ENCODE data around the gene LBH.

The LBH gene

GRCh38 chr2:30235859-30236535 is 4.7 kb downstream of the LBH start:
- no peak for DNase-seq

- no peak for DNase-seq
Measured at GRCh38 chr2:30236591-30237238, 5.4 kb downstream of the LBH start.

GRCh38 chr2:30237239-30237965 is 6.1 kb downstream of the LBH start:
- DNase-seq: no peak

- DNase-seq: no peak
Measured at GRCh38 chr2:30237966-30238800, 6.8 kb downstream of the LBH start.

- peak; percentile 66 for DNase-seq
Measured at GRCh38 chr2:30239308-30239985, 8.1 kb downstream of the LBH start.

- no peak for DNase-seq
Measured at GRCh38 chr2:30239986-30240752, 8.8 kb downstream of the LBH start.

GRCh38 chr2:30243231-30243630 is 11.9 kb downstream of the LBH start:
- DNase-seq: no peak

- DNase-seq: no peak
Measured at GRCh38 chr2:30245364-30245763, 14.0 kb downstream of the LBH start.

GRCh38 chr2:30248791-30249190 is 17.5 kb downstream of the LBH start:
- no peak for DNase-seq

- DNase-seq: no peak
Measured at GRCh38 chr2:30249354-30249753, 18.0 kb downstream of the LBH start.

GRCh38 chr2:30250421-30250820 is 19.1 kb downstream of the LBH start:
- no peak for DNase-seq

- no peak for DNase-seq
Measured at GRCh38 chr2:30252723-30253701, 21.7 kb downstream of the LBH start.

GRCh38 chr2:30253873-30254684 is 22.7 kb downstream of the LBH start:
- no peak for DNase-seq

- DNase-seq: no peak
Measured at GRCh38 chr2:30254685-30255001, 23.3 kb downstream of the LBH start.

GRCh38 chr2:30255026-30255425 is 23.7 kb downstream of the LBH start:
- no peak for DNase-seq

GRCh38 chr2:30255466-30256408 is 24.4 kb downstream of the LBH start:
- DNase-seq: no peak

- DNase-seq: no peak
Measured at GRCh38 chr2:30257266-30258214, 26.2 kb downstream of the LBH start.
